ENCODE results near the gene ZNF525. TPM values are rescaled to one million over a fixed set of nuclear protein-coding genes. Genes with fewer than 3 reads are reported as not detected.
"Not testable (repeated sequence)": the region's sequence is repeated elsewhere in the genome, so short reads cannot be mapped to it uniquely, and the experiment has no call there.

The ZNF525 gene
- total RNA-seq, 4 donors from 2014 or later = 9.2 to 14.5 (median 11.8) TPM

- 62 to 76% methylated on average over 2 to 5 of the region's 5 CpGs for WGBS, 2 donors (ENCODE audit: low coverage in 1 of 2)
- ATAC-seq = no peak
- H3K36me3 ChIP-seq = no peaks in the 10 kb centered on the region
- H3K27ac ChIP-seq = no peak overlapping the region
- peaks cover 0 to 9% (median 0%) of the 10 kb centered on the region in 3 donors for H3K4me1 ChIP-seq
- no peak overlapping the region for H3K4me3 ChIP-seq
- no peak for TF ChIP-seq POLR2A (IDR thresholded peaks at IDR 0.05)
- no peak for TF ChIP-seq POLR2AphosphoS5 (IDR thresholded peaks at IDR 0.05)
- no peak for TF ChIP-seq CTCF (IDR thresholded peaks at IDR 0.05)
- TF ChIP-seq EP300 (IDR thresholded peaks at IDR 0.05) = no peak
- H3K9me3 ChIP-seq = no peaks in the 10 kb centered on the region
- no peaks in the 10 kb centered on the region for H3K27me3 ChIP-seq
Measured at GRCh38 chr19:53422551-53422950, 57.0 kb downstream of the ZNF525 start.

GRCh38 chr19:53423074-53423473 is 57.6 kb downstream of the ZNF525 start:
- WGBS, 2 donors (ENCODE audit: low coverage in 1 of 2) = 0% methylated on average over 4 of the region's 13 CpGs; no CpG with 5 or more reads in 1 of the 2 donors
- H3K27me3 ChIP-seq, H3K4me1 ChIP-seq, ATAC-seq, H3K36me3 ChIP-seq, H3K27ac ChIP-seq, H3K4me3 ChIP-seq, H3K9me3 ChIP-seq: not testable (repeated sequence)

- 42 to 80% methylated on average over 3 to 4 of the region's 8 CpGs for WGBS, 2 donors (ENCODE audit: low coverage in 1 of 2)
- H3K27me3 ChIP-seq, H3K27ac ChIP-seq, H3K4me1 ChIP-seq, H3K9me3 ChIP-seq, H3K36me3 ChIP-seq, H3K4me3 ChIP-seq: not testable (repeated sequence)
- TF ChIP-seq CTCF (IDR thresholded peaks at IDR 0.05) = peak in 1 of 4 experiments; percentile 30
- peak; percentile 65 for ATAC-seq
Measured at GRCh38 chr19:53423680-53424079, 58.2 kb downstream of the ZNF525 start.

GRCh38 chr19:53424968-53425597 is 59.6 kb downstream of the ZNF525 start:
- peak; percentile 90 for ATAC-seq
- Histone ChIP-seq H3K9me3 (no peaks in the 10 kb centered on the region), H3K27ac (no peak overlapping the region), H3K36me3 (no peaks in the 10 kb centered on the region), H3K4me1 (peaks cover 0 to 9% (median 0%) of the 10 kb centered on the region in 3 donors), H3K4me3 (no peak overlapping the region), H3K27me3 (no peaks in the 10 kb centered on the region)
- WGBS, 2 donors (ENCODE audit: low coverage in 1 of 2) = 16% methylated on average over 8 of the region's 9 CpGs; no CpG with 5 or more reads in 1 of the 2 donors
- TF ChIP-seq POLR2A (IDR thresholded peaks at IDR 0.05) (no peak), POLR2AphosphoS5 (IDR thresholded peaks at IDR 0.05) (peak; percentile 52), EP300 (IDR thresholded peaks at IDR 0.05) (no peak), CTCF (IDR thresholded peaks at IDR 0.05) (peak; percentile 47 to 84 (median 72))

- H3K36me3 ChIP-seq = peaks cover 0 to 22% of the 10 kb centered on the region in 2 donors
- no peaks in the 10 kb centered on the region for H3K27me3 ChIP-seq
- H3K9me3 ChIP-seq = no peaks in the 10 kb centered on the region
- peak within 1 kb of the TSS; percentile 45 to 80 (median 70) for H3K27ac ChIP-seq
- TF ChIP-seq POLR2A (IDR thresholded peaks at IDR 0.05) (peak; percentile 46 to 70), CTCF (IDR thresholded peaks at IDR 0.05) (peak in 3 of 4 experiments; percentile 35 to 54 (median 47)), POLR2AphosphoS5 (IDR thresholded peaks at IDR 0.05) (peak; percentile 90), EP300 (IDR thresholded peaks at IDR 0.05) (no peak)
- ATAC-seq = peak; percentile 99
- peak within 1 kb of the TSS; percentile 67 to 83 for H3K4me3 ChIP-seq
- H3K4me1 ChIP-seq = peaks cover 0 to 17% (median 0%) of the 10 kb centered on the region in 3 donors
- WGBS, 2 donors (ENCODE audit: low coverage in 1 of 2) = 0 to 2% methylated on average over 11 of the region's 46 CpGs
Measured at GRCh38 chr19:53431399-53432087, 66.0 kb downstream of the ZNF525 start, which contains the start of gene ZNF761. Gene ZNF761 (plus strand): TSS chr19:53431984. CDS start chr19:53447269, 15,285 bp downstream.
